Left kidney (tissue), 2 donors: ENCODE results near the gene FHIT. TPM values are rescaled to one million over a fixed set of nuclear protein-coding genes. Genes with fewer than 3 reads are reported as not detected.
"Not testable (repeated sequence)": the region's sequence is repeated elsewhere in the genome, so short reads cannot be mapped to it uniquely, and the experiment has no call there.

Experiments used
- DNase-seq: peaks from one replicate; pipeline ENCODE4 v3.0.0-alpha.2; 2013
- polyA plus RNA-seq: library from polyadenylated mRNA; unstranded; fragments of 120-200 nt; gene quantifications from one replicate; pipeline ENCODE4 v1.2.1, GENCODE V29; 2013; ENCODE audit not compliant: insufficient read length

The FHIT gene
- polyA plus RNA-seq, 1 donor = 25.0 TPM

- DNase-seq = no peak
Measured at GRCh38 chr3:60571511-60571910, 679.7 kb downstream of the FHIT start.

DNA sequence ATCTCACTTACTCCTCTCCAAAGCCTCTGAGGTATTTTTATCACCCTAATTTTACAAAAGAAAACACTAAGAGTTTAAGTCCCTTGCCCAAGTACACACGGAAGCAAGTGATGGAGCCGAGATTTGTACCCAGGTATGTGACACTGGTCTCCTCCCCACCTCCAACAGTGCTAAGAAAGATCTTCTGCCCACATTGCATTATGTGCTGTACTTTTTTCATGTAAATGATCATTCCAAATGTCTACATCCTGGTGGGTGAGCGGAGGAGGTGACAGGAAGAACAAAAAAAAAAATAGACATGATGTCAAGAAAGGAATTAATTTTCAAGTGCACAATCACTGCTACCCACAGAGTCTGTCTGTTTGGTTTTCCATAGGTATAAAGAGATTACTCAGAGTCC, 694.1 kb downstream of the FHIT start:
- DNase-seq = no peak

DNA sequence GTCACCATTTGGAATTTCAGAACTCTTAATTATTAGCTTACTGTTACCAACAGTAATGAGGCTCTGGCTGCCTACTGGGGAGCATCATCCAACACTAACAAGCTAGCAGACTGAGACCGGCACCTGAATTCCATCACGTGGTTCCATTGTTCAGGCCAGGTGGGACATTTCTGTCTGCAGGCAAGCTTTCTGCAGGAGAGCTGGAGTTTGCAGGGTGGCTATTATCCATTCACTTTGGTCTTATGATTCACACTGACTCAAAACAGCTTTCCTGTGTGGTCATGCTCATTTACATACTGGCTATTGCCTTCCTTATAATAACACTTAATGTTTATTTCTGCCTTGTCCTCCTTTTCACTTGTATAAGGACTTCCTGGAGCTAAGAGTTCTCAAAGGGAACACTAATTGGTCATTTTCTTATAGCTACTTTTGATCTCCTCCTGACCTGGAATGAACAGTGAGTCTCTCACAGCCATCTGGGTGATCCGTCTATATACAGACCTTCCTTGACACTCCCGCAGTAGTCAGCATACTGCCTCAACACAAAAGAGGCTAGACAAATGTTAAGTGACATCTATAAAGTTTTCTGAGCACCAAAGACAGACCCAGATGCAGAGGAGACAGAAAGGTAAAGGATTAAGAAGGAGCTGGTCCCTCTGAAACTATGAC, 695.4 kb downstream of the FHIT start:
- no peak for DNase-seq

- no peak for DNase-seq
Measured at GRCh38 chr3:60553144-60553543, 698.1 kb downstream of the FHIT start.

GRCh38 chr3:60552581-60552980, 698.7 kb downstream of the FHIT start:
- DNase-seq = no peak

DNA sequence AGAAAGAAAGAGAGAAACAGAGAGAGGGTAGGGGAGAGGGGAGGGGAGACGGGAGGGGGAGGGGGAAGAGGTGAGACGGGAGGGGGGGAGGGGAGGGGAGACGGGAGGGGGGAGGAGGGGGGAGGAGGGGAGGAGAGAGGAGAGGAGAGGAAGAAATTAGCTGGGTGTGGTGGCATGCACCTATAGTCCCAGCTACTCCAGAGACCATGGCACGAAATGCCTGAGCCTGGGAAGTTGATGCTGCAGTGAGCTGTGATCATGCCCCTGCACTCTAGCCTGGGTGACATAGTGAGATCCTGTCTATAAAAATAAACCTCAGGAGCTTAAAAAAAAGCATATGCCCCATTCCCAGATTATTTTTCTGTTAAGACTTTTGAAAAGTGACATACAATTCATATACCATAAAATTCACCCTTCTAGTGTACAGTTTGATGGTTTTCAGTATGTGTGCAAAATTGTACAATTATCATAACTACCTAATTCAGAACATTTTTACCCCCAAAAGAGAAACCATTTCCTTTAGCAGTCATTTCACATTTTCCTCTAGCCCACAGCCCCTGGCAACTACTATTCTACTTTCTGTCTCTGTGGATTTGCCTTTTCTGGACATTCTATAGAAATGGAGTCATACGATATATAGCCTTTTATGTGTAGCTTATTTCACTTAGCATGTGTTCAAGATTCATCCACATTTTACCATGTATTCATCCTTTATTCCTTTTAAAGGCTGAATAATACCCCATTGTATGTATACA, 699.6 kb downstream of the FHIT start:
- no peak for DNase-seq

- DNase-seq = no peak
Measured at GRCh38 chr3:60549863-60550262, 701.4 kb downstream of the FHIT start.

- DNase-seq = peak; percentile 40
Measured at GRCh38 chr3:60542995-60543394, 708.3 kb downstream of the FHIT start.

GRCh38 chr3:60539394-60539793, 711.9 kb downstream of the FHIT start:
- not testable (repeated sequence) for DNase-seq

DNA sequence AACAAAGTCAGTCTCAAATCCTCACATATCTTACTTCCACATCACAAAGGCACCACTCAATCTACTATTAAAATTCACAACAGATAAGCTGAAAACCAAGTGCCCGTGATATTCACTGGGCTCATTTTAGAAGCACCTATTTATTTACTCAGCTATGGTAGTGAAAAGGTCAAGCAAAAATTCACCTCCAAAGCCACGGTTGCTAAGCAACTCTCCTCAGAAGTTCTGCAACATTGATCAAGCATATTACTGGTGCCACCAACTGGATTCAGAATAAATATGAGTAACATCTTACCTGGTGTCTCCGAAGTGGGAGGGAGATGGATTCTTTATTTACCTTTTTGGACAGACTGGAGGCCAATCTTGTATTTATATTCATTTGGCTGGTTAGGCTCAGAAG, 714.8 kb downstream of the FHIT start:
- DNase-seq = peak; percentile 44

GRCh38 chr3:60531759-60532158, 719.5 kb downstream of the FHIT start:
- no peak for DNase-seq

DNA sequence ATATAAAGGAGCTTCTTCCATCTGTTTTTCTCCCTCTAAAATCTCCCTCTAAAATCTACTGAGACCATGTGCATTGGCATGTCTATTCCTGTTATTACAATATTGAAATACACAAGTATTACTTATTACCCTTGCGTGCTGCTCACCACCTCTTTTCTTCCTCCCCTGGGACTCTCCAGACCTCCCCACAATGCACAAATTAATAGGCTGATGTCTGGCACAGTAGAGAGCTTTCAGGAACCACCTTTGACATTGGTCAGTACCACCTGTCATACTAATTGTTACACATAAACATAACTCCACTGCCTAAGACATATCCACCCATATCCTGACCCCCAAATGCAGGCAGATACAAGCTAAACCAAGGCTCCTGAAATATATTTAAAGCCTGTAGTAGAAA, 722.6 kb downstream of the FHIT start:
- no peak for DNase-seq

- DNase-seq = no peak
Measured at GRCh38 chr3:60523536-60523935, 727.7 kb downstream of the FHIT start.

GRCh38 chr3:60517134-60517533, 734.1 kb downstream of the FHIT start:
- no peak for DNase-seq

DNA sequence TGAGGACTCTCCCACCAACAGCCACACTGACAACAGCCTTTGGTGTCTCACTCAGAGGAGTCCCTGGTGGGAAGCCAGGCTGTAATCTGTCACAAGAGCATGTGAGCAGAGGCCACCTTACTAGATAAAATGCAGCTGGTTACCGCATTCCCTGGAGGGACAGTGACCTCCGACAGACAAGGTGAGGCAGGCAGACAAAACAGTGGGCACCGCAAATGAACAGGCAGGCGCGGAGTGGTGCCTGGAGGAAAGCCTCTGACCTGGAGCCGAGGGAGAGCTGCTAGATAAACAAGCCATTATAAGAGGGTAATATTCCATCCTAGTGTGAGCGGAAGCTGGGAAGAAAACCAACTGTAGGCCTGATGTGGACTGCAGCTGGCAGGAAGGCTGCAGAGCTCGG, 736.4 kb downstream of the FHIT start:
- peak; percentile 28 for DNase-seq

GRCh38 chr3:60514085-60514649, 737.1 kb downstream of the FHIT start:
- peak; percentile 6 for DNase-seq

DNA sequence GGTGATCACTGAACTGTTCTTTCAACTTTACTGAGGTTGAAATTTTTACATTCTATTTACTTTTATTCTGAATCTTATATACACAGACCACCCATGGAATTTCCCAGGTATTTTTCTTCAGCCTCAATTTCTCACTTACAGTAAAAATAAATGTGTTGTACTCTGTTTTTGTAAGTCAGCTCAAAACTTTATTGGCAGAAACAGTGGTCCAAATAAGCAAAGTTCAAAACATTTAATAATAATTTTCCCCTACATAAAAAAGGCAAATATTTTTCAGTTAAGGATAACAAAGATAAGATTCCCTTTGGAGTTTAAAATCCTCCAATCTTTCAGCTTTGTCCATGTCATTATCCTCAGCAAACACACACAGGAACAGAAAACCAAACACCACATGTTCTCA, 738.0 kb downstream of the FHIT start:
- DNase-seq = no peak

- no peak for DNase-seq
Measured at GRCh38 chr3:60512506-60512905, 738.7 kb downstream of the FHIT start.

DNA sequence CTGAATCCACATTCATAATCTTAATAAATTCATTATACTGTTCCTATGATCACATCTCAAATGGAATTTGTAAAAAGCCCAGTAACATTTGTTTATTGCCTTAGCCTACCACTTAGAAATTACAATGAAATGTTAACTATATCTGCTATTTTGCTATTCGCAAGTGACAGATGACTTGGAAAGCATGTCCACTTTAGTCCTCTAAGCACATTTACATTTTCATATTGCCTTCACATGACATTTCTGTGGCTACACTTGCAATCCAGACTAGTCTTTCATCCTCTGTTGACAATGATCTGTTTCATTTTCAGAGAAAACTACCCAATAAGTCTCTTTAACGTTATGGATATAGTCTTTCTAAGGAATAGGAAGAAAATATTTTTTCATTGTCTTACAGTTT, 741.8 kb downstream of the FHIT start:
- DNase-seq = no peak

DNA sequence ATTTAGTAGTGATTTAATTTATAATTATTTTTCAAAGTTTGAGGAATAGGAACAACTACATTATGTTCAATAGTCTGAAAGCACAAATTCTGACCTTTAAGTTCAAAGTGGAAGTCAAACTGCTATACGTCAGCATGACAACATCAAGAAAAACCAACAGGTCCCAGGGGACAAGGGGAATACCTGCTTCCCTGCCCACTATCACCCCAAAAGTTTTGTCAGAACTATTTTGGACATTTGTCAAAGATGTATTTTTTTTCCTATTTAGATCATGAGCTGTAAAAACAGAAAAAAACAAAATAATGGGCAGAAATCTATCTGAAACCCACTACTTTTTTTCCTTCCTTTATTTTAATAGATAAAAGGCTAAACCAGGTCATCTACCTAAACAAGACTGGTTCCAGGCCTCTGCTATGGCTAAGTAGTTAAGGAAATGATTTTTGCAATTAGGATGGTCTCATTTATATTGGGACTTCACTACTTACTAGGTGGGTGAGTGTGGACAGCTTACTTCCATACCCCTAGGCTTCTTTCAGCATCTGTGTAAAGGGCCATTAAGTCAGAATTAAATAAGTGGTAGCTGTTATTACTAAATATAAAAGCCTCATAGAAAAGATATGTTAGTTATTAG, 746.3 kb downstream of the FHIT start:
- DNase-seq = no peak

DNA sequence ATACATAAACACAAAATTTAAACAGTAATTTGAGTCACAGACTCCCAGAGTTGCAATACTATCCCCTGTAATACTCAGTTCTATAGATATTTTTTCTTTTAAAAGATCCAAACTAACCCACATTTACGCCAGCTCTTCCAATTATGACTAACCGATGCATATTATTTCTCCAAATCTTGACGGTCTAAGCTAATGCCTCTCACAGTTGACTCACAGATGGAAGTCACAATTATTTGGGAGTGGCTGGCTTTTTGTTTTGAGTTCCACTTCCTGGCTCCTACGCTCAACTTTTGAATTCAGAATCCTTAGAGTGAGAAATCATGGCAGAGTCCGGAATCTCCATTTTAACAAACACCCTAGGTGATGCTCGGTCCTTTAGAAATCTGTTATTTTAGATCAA, 749.9 kb downstream of the FHIT start:
- no peak for DNase-seq

- no peak for DNase-seq
Measured at GRCh38 chr3:60497902-60498301, 753.4 kb downstream of the FHIT start.

GRCh38 chr3:60490992-60491391, 760.3 kb downstream of the FHIT start:
- no peak for DNase-seq
